IMR-90 (cell line): ENCODE results near the gene CAMP. TPM values are rescaled to one million over a fixed set of nuclear protein-coding genes. Genes with fewer than 3 reads are reported as not detected.

Experiments used
- ATAC-seq: fragments of 200-7000 bp; cut with Tn5 transposase; 2 replicates; pipeline ENCODE4 v1.9.1; 2020; ENCODE audit warnings: low read depth, mild to moderate bottlenecking, moderate library complexity
- BruUV-seq: library from RNA; stranded (reverse); fragments of 400-500 nt; replicated peaks from 2 replicates; lab custom pipeline; 2021; lab: Mats Ljungman, UMichigan
- CTCF ChIA-PET: fragments of 300-600 bp; formaldehyde crosslinking; extraction: SDS; loops from one replicate; lab custom pipeline; 2021; ENCODE audit warnings: antibody characterized with exemption; lab: Yijun Ruan, JAX
- POLR2A ChIA-PET: fragments of 300-600 bp; sonication (Branson Sonifier 250); formaldehyde crosslinking; loops from one replicate; lab custom pipeline; 2022; ENCODE audit warnings: antibody characterized with exemption; ENCODE audit not compliant: unreplicated experiment; lab: Charles Lee
- DNase-seq: peaks from one replicate; pipeline ENCODE4 v3.0.0; 2013
- H2AFZ ChIP-seq: replicated peaks from 2 replicates; pipeline ENCODE3; 2013; ENCODE audit warnings: low read length, mild to moderate bottlenecking; ENCODE audit not compliant: poor library complexity
- H2AK5ac ChIP-seq: 2 replicates; pipeline ENCODE4 v1.6.1; 2013; ENCODE audit warnings: low read depth, low read length, inconsistent platforms
- H2AK9ac ChIP-seq: replicated peaks from 2 replicates; pipeline ENCODE3; 2013; ENCODE audit warnings: mild to moderate bottlenecking, low read depth, low read length, moderate library complexity; ENCODE audit not compliant: poor library complexity
- H2BK120ac ChIP-seq: 2 replicates; pipeline ENCODE4 v1.6.1; 2013; ENCODE audit warnings: low read depth, low read length, inconsistent platforms
- H2BK15ac ChIP-seq: 3 replicates; pipeline ENCODE4 v1.6.1; 2013; ENCODE audit warnings: low read depth, low read length, inconsistent platforms
- H2BK20ac ChIP-seq: 2 replicates; pipeline ENCODE4 v1.6.1; 2013; ENCODE audit warnings: low read depth, mild to moderate bottlenecking, inconsistent platforms, low read length, moderate library complexity
- H2BK5ac ChIP-seq: 2 replicates; pipeline ENCODE4 v1.6.1; 2013; ENCODE audit warnings: mild to moderate bottlenecking, low read depth, low read length, inconsistent platforms; ENCODE audit not compliant: poor library complexity, severe bottlenecking
- H3K14ac ChIP-seq: replicated peaks from 2 replicates; pipeline ENCODE4 v1.6.1; 2013; ENCODE audit warnings: low read depth, low read length, inconsistent platforms
- H3K18ac ChIP-seq: 2 replicates; pipeline ENCODE4 v1.6.1; 2013; ENCODE audit warnings: low read depth, low read length, control low read depth
- H3K23ac ChIP-seq: 2 replicates; pipeline ENCODE4 v1.6.1; 2013; ENCODE audit warnings: low read depth, low read length, inconsistent platforms
- H3K27ac ChIP-seq: 2 replicates; pipeline ENCODE4 v1.5.1; 2013; ENCODE audit warnings: mild to moderate bottlenecking, control low read depth, low read length; ENCODE audit not compliant: insufficient read depth
- H3K27me3 ChIP-seq: 2 replicates; pipeline ENCODE4 v1.6.1; 2013; ENCODE audit warnings: low read length; ENCODE audit not compliant: control insufficient read depth, insufficient read depth
- H3K36me3 ChIP-seq: 2 replicates; pipeline ENCODE4 v1.6.1; 2013; ENCODE audit warnings: low read length, mixed read lengths; ENCODE audit not compliant: control insufficient read depth, insufficient read depth
- H3K4ac ChIP-seq: 2 replicates; pipeline ENCODE4 v1.6.1; 2013; ENCODE audit warnings: low read depth, low read length, inconsistent platforms
- H3K4me1 ChIP-seq: 2 replicates; pipeline ENCODE4 v1.6.1; 2013; ENCODE audit warnings: low read length, mixed read lengths; ENCODE audit not compliant: control insufficient read depth, insufficient read depth
- H3K4me2 ChIP-seq: 2 replicates; pipeline ENCODE4 v1.6.1; 2013; ENCODE audit warnings: low read depth, mild to moderate bottlenecking, control low read depth, low read length, moderate library complexity
- H3K4me3 ChIP-seq: 2 replicates; pipeline ENCODE4 v1.5.1; 2013; ENCODE audit warnings: low read depth, mild to moderate bottlenecking, control low read depth, low read length, moderate library complexity; ENCODE audit not compliant: insufficient read depth
- H3K56ac ChIP-seq: 2 replicates; pipeline ENCODE4 v1.6.1; 2013; ENCODE audit warnings: low read length, inconsistent platforms; ENCODE audit not compliant: insufficient read depth; ENCODE audit errors: extremely low read depth
- H3K79me1 ChIP-seq, 2 experiments: 2 replicates each; pipeline ENCODE4 v1.6.1; 2013; ENCODE audit warnings: low read length in 2 of 2, inconsistent platforms in 1 of 2, low read depth in 1 of 2
- H3K9ac ChIP-seq: 2 replicates; pipeline ENCODE4 v1.6.1; 2013; ENCODE audit warnings: low read depth, low read length, control low read depth
- H3K9me1 ChIP-seq: 2 replicates; pipeline ENCODE4 v1.6.1; 2013; ENCODE audit warnings: low read length, inconsistent platforms; ENCODE audit not compliant: insufficient read depth
- H3K9me3 ChIP-seq: 2 replicates; pipeline ENCODE4 v1.6.1; 2013; ENCODE audit warnings: low read length; ENCODE audit not compliant: control insufficient read depth, insufficient read depth
- H4K20me1 ChIP-seq: 2 replicates; pipeline ENCODE4 v1.6.1; 2013; ENCODE audit warnings: low read length, inconsistent platforms; ENCODE audit not compliant: insufficient read depth
- H4K5ac ChIP-seq: 2 replicates; pipeline ENCODE4 v1.6.1; 2013; ENCODE audit warnings: mild to moderate bottlenecking, low read depth, low read length, control low read depth
- H4K8ac ChIP-seq, 2 experiments: 2 replicates each; pipeline ENCODE4 v1.6.1; 2013; ENCODE audit warnings: low read depth in 2 of 2, low read length in 2 of 2, control low read depth in 1 of 2, inconsistent platforms in 1 of 2
- H4K91ac ChIP-seq: 2 replicates; pipeline ENCODE4 v1.6.1; 2013; ENCODE audit warnings: low read depth, low read length, inconsistent platforms; ENCODE audit not compliant: insufficient read depth
- POLR2A ChIP-seq: IDR thresholded peaks from 2 replicates; pipeline ENCODE4 v1.6.1; 2012; ENCODE audit warnings: mild to moderate bottlenecking, low read depth, low read length
- RAD21 ChIP-seq: IDR thresholded peaks from 2 replicates; pipeline ENCODE4 v1.6.1; 2012; ENCODE audit warnings: low read length, improper control_type of control experiment
- RFX5 ChIP-seq: IDR thresholded peaks from 2 replicates; pipeline ENCODE4 v1.8.0; 2012; ENCODE audit warnings: low read depth, mild to moderate bottlenecking, low read length, moderate library complexity
- WGBS, 2 experiments: methylation state at CpG; one replicate each; pipeline versions ENCODE4 v1.1.5 to v1.1.7; 2013; ENCODE audit warnings: missing lambda C conversion rate in 2 of 2; ENCODE audit not compliant: insufficient read length in 1 of 2; ENCODE audit errors: extremely low coverage in 2 of 2; 5-methylcytosine and 5-hydroxymethylcytosine counted together
- dilution Hi-C: fragments of 300-500 bp; cut with HindIII; formaldehyde crosslinking; loops from one replicate; pipeline ENCODE4 v1.14.3; 2018; ENCODE audit warnings: low sequenced_read_pairs; ENCODE audit not compliant: unreplicated experiment
- in situ Hi-C: fragments of 300-500 bp; cut with MboI; formaldehyde crosslinking; loops from 3 replicates; pipeline ENCODE4 v1.14.3; 2019; ENCODE audit warnings: low sequenced_read_pairs, inconsistent platforms, mixed read lengths
- intact Hi-C: fragments of 100-400 bp; cut with micrococcal nuclease; formaldehyde crosslinking; loops from 2 replicates; pipeline ENCODE4 v1.10.0; 2022
- polyA plus RNA-seq, 3 experiments: library from polyadenylated mRNA; depleted of rRNA; stranded (reverse); fragments of >200 nt; gene quantifications; 2 replicates each; pipeline ENCODE4 v1.2.3, GENCODE V29; 2012; ENCODE audit warnings: low replicate concordance in 1 of 3
- total RNA-seq: library from RNA; depleted of rRNA; stranded (reverse); fragments of >200 nt; gene quantifications from 2 replicates; pipeline ENCODE4 v1.2.3, GENCODE V29; 2012

CAMP gene
- total and polyA plus RNA-seq, 2 of the 4 experiments (the other 2 are of a cell fraction): not detected

GRCh38 chr3:48226939-48227338 lies 3.6 kb downstream of the CAMP start:
- H3K4ac ChIP-seq: no peak overlapping the region
- H2BK5ac ChIP-seq: no peak overlapping the region
- no peaks in the 10 kb centered on the region for H3K9me3 ChIP-seq
- no peaks in the 10 kb centered on the region for H4K20me1 ChIP-seq
- BruUV-seq: no TSS peak
- dilution Hi-C loops: no loop called here
- peaks cover 30% of the 10 kb centered on the region for H3K27me3 ChIP-seq
- no CpG with 5 or more reads among the region's 3 CpGs for WGBS, 2 experiments
- DNase-seq (no peak), ATAC-seq (no peak)
- in situ Hi-C loops: no loop called here
- H3K18ac ChIP-seq: no peak overlapping the region
- H2AFZ ChIP-seq: no peak overlapping the region
- POLR2A ChIA-PET: no interaction called here
- TF ChIP-seq POLR2A (no peak), RAD21 (no peak), RFX5 (no peak)
- H3K4me1 ChIP-seq: no peaks in the 10 kb centered on the region
- no peak overlapping the region for H3K14ac ChIP-seq
- no peak overlapping the region for H2BK20ac ChIP-seq
- H3K9me1 ChIP-seq: no peaks in the 10 kb centered on the region
- H3K36me3 ChIP-seq: no peaks in the 10 kb centered on the region
- no peak overlapping the region for H3K27ac ChIP-seq
- no peak overlapping the region for H4K5ac ChIP-seq
- H3K4me2 ChIP-seq: no peak overlapping the region
- H2BK15ac ChIP-seq: no peak overlapping the region
- H3K79me1 ChIP-seq: no peaks in the 10 kb centered on the region
- H4K8ac ChIP-seq: no peak overlapping the region
- intact Hi-C loops: no loop called here
- no peak overlapping the region for H2AK5ac ChIP-seq
- H3K4me3 ChIP-seq: no peak overlapping the region
- no peak overlapping the region for H3K23ac ChIP-seq
- no peak overlapping the region for H3K56ac ChIP-seq
- H2AK9ac ChIP-seq: no peak overlapping the region
- no peak overlapping the region for H3K9ac ChIP-seq
- H4K91ac ChIP-seq: no peak overlapping the region
- no peak overlapping the region for H2BK120ac ChIP-seq
- CTCF ChIA-PET: no interaction called here
